Parathyroid adenoma (tissue), 2 donors: ENCODE results near the gene CRISPLD2.

Experiments
- H2AFZ ChIP-seq: fragments of 300-600 bp; sonication (generic); one replicate; pipeline ENCODE4 v1.7.0; 2017; ENCODE audit warnings: antibody characterized with exemption, mild to moderate bottlenecking
- H3K27ac ChIP-seq: fragments of 300-600 bp; sonication (generic); one replicate; pipeline ENCODE4 v1.7.0; 2017
- H3K27me3 ChIP-seq: fragments of 300-600 bp; sonication (generic); one replicate; pipeline ENCODE4 v1.7.0; 2017; ENCODE audit warnings: low read length; ENCODE audit not compliant: control insufficient read depth, insufficient read depth
- H3K36me3 ChIP-seq: fragments of 300-600 bp; sonication (generic); one replicate; pipeline ENCODE4 v1.7.0; 2017; ENCODE audit warnings: low read length; ENCODE audit not compliant: control insufficient read depth, insufficient read depth
- H3K4me1 ChIP-seq: fragments of 300-600 bp; sonication (generic); one replicate; pipeline ENCODE4 v1.7.0; 2017; ENCODE audit warnings: control low read depth
- H3K4me2 ChIP-seq: fragments of 300-600 bp; sonication (generic); one replicate; pipeline ENCODE4 v1.7.0; 2017; ENCODE audit warnings: low read length
- H3K4me3 ChIP-seq: fragments of 300-600 bp; sonication (generic); one replicate; pipeline ENCODE4 v1.7.0; 2017; ENCODE audit warnings: low read depth, low read length
- H3K79me2 ChIP-seq: fragments of 300-600 bp; sonication (generic); one replicate; pipeline ENCODE4 v1.7.0; 2017; ENCODE audit warnings: control low read depth
- H3K9ac ChIP-seq: fragments of 300-600 bp; sonication (generic); one replicate; pipeline ENCODE4 v1.7.0; 2017; ENCODE audit warnings: mild to moderate bottlenecking
- H3K9me3 ChIP-seq: fragments of 300-600 bp; sonication (generic); one replicate; pipeline ENCODE4 v1.7.0; 2017; ENCODE audit warnings: low read length; ENCODE audit not compliant: control insufficient read depth
- CTCF ChIP-seq: fragments of 300-600 bp; sonication (generic); IDR thresholded peaks from one replicate; pipeline ENCODE4 v1.7.0; 2017; ENCODE audit warnings: antibody characterized with exemption, mild to moderate bottlenecking
- donor health status: primary hyperparathyroidism.

Gene CRISPLD2

GRCh38 chr16:84777435-84777834 lies 42.4 kb upstream of the CRISPLD2 start:
- Histone ChIP-seq H3K36me3 (no peaks in the 10 kb centered on the region), H3K27ac (no peak overlapping the region), H3K9ac (no peak overlapping the region), H3K4me1 (no peaks in the 10 kb centered on the region), H3K79me2 (no peaks in the 10 kb centered on the region), H3K4me3 (no peak overlapping the region), H3K27me3 (no peaks in the 10 kb centered on the region), H2AFZ (no peak overlapping the region), H3K4me2 (no peak overlapping the region), H3K9me3 (no peaks in the 10 kb centered on the region)
- no peak for TF ChIP-seq CTCF

- H3K36me3 ChIP-seq = no peaks in the 10 kb centered on the region
- no peak overlapping the region for H3K27ac ChIP-seq
Measured at GRCh38 chr16:84778720-84779119, 41.1 kb upstream of the CRISPLD2 start.

GRCh38 chr16:84780063-84780462 lies 39.7 kb upstream of the CRISPLD2 start:
- H3K9me3 ChIP-seq = no peaks in the 10 kb centered on the region
- no peak overlapping the region for H3K9ac ChIP-seq
- no peak overlapping the region for H3K4me3 ChIP-seq
- H3K4me1 ChIP-seq = no peaks in the 10 kb centered on the region
- TF ChIP-seq CTCF = no peak
- H3K27me3 ChIP-seq = no peaks in the 10 kb centered on the region
- no peaks in the 10 kb centered on the region for H3K36me3 ChIP-seq
- no peaks in the 10 kb centered on the region for H3K79me2 ChIP-seq
- H2AFZ ChIP-seq = no peak overlapping the region
- H3K4me2 ChIP-seq = no peak overlapping the region
- H3K27ac ChIP-seq = no peak overlapping the region

More at GRCh38 chr16:84778720-84779119, 41.1 kb upstream of the CRISPLD2 start:
- Histone ChIP-seq H3K9me3 (no peaks in the 10 kb centered on the region), H2AFZ (no peak overlapping the region), H3K4me3 (no peak overlapping the region), H3K27me3 (no peaks in the 10 kb centered on the region), H3K4me2 (no peak overlapping the region), H3K9ac (no peak overlapping the region), H3K79me2 (no peaks in the 10 kb centered on the region), H3K4me1 (no peaks in the 10 kb centered on the region)
- no peak for TF ChIP-seq CTCF

GRCh38 chr16:84780544-84781376 lies 39.0 kb upstream of the CRISPLD2 start:
- TF ChIP-seq CTCF = no peak
- H3K4me1 ChIP-seq = peaks cover under 1% of the 10 kb centered on the region
- no peaks in the 10 kb centered on the region for H3K79me2 ChIP-seq
- H3K27me3 ChIP-seq = no peaks in the 10 kb centered on the region
- H2AFZ ChIP-seq = no peak overlapping the region
- no peak overlapping the region for H3K4me3 ChIP-seq
- H3K27ac ChIP-seq = no peak overlapping the region
- no peaks in the 10 kb centered on the region for H3K9me3 ChIP-seq
- no peak overlapping the region for H3K9ac ChIP-seq
- H3K36me3 ChIP-seq = no peaks in the 10 kb centered on the region
- H3K4me2 ChIP-seq = no peak overlapping the region

- Histone ChIP-seq H2AFZ (no peak overlapping the region), H3K27ac (no peak overlapping the region), H3K9me3 (no peaks in the 10 kb centered on the region), H3K79me2 (no peaks in the 10 kb centered on the region), H3K4me3 (no peak overlapping the region), H3K36me3 (no peaks in the 10 kb centered on the region), H3K9ac (no peak overlapping the region), H3K4me2 (no peak overlapping the region), H3K27me3 (no peaks in the 10 kb centered on the region), H3K4me1 (peaks cover 6% of the 10 kb centered on the region)
- TF ChIP-seq CTCF = no peak
Measured at GRCh38 chr16:84782846-84783245, 36.9 kb upstream of the CRISPLD2 start.
